ENCODE data around the gene WIPF2. TPM values are rescaled to one million over a fixed set of nuclear protein-coding genes. Genes with fewer than 3 reads are reported as not detected.

The WIPF2 gene
- total and polyA plus RNA-seq, 2 experiments from 2014 or later: 7.1 to 21.8 TPM

- H3K27me3 ChIP-seq: no peaks in the 10 kb centered on the region
- peaks cover 30% of the 10 kb centered on the region for H3K36me3 ChIP-seq
- H3K4me1 ChIP-seq (ENCODE audit: low read depth): no peaks in the 10 kb centered on the region
- no peaks in the 10 kb centered on the region for H3K9me3 ChIP-seq (ENCODE audit: low read depth)
- no peak overlapping the region for H3K4me3 ChIP-seq
- H3K27ac ChIP-seq: no peak overlapping the region
- DNase-seq (ENCODE audit: low read depth in 1 of 2, low spot score in 1 of 2): no peak
- TF ChIP-seq CTCF (IDR thresholded peaks at IDR 0.05; ENCODE audit: low read depth, low read length): no peak
Observed at GRCh38 chr17:40260528-40260927, 41.4 kb downstream of the WIPF2 start.

- no peak for DNase-seq (ENCODE audit: low read depth in 1 of 2, low spot score in 1 of 2)
- no peak overlapping the region for H3K4me3 ChIP-seq
Observed at GRCh38 chr17:40264458-40265185, 45.5 kb downstream of the WIPF2 start.

GRCh38 chr17:40265337-40265736 lies 46.2 kb downstream of the WIPF2 start:
- H3K4me1 ChIP-seq (ENCODE audit: low read depth): no peaks in the 10 kb centered on the region
- no peak for DNase-seq (ENCODE audit: low read depth in 1 of 2, low spot score in 1 of 2)
- no peaks in the 10 kb centered on the region for H3K9me3 ChIP-seq (ENCODE audit: low read depth)
- H3K27ac ChIP-seq: no peak overlapping the region
- TF ChIP-seq CTCF (IDR thresholded peaks at IDR 0.05; ENCODE audit: low read depth, low read length): no peak
- no peak overlapping the region for H3K4me3 ChIP-seq
- H3K27me3 ChIP-seq: no peaks in the 10 kb centered on the region
- peaks cover 18% of the 10 kb centered on the region for H3K36me3 ChIP-seq

More at GRCh38 chr17:40264458-40265185, 45.5 kb downstream of the WIPF2 start:
- peaks cover 18% of the 10 kb centered on the region for H3K36me3 ChIP-seq
- H3K27me3 ChIP-seq: no peaks in the 10 kb centered on the region
- no peak overlapping the region for H3K27ac ChIP-seq
- H3K9me3 ChIP-seq (ENCODE audit: low read depth): no peaks in the 10 kb centered on the region
- no peak for TF ChIP-seq CTCF (IDR thresholded peaks at IDR 0.05; ENCODE audit: low read depth, low read length)
- H3K4me1 ChIP-seq (ENCODE audit: low read depth): no peaks in the 10 kb centered on the region

GRCh38 chr17:40266882-40267281 lies 47.8 kb downstream of the WIPF2 start:
- Histone ChIP-seq H3K9me3 (ENCODE audit: low read depth) (no peaks in the 10 kb centered on the region), H3K4me1 (ENCODE audit: low read depth) (no peaks in the 10 kb centered on the region), H3K27ac (no peak overlapping the region), H3K27me3 (no peaks in the 10 kb centered on the region), H3K36me3 (peaks cover 18% of the 10 kb centered on the region), H3K4me3 (no peak overlapping the region)
- DNase-seq (ENCODE audit: low read depth in 1 of 2, low spot score in 1 of 2): no peak
- no peak for TF ChIP-seq CTCF (IDR thresholded peaks at IDR 0.05; ENCODE audit: low read depth, low read length)

- Histone ChIP-seq H3K36me3 (peaks cover 13% of the 10 kb centered on the region), H3K27me3 (no peaks in the 10 kb centered on the region), H3K4me1 (ENCODE audit: low read depth) (no peaks in the 10 kb centered on the region), H3K4me3 (no peak overlapping the region), H3K27ac (no peak overlapping the region), H3K9me3 (ENCODE audit: low read depth) (no peaks in the 10 kb centered on the region)
- TF ChIP-seq CTCF (IDR thresholded peaks at IDR 0.05; ENCODE audit: low read depth, low read length): no peak
- peak in 1 of 2 donors; percentile 38 for DNase-seq (ENCODE audit: low read depth in 1 of 2, low spot score in 1 of 2)
Observed at GRCh38 chr17:40268141-40268712, 49.1 kb downstream of the WIPF2 start.
